LoVo (cell line): ENCODE data around the gene KIRREL2.

Experiments
- DNase-seq: peaks from one replicate; pipeline ENCODE4 v3.0.0-alpha.2; 2016; ENCODE audit warnings: low spot score

Gene KIRREL2

DNA sequence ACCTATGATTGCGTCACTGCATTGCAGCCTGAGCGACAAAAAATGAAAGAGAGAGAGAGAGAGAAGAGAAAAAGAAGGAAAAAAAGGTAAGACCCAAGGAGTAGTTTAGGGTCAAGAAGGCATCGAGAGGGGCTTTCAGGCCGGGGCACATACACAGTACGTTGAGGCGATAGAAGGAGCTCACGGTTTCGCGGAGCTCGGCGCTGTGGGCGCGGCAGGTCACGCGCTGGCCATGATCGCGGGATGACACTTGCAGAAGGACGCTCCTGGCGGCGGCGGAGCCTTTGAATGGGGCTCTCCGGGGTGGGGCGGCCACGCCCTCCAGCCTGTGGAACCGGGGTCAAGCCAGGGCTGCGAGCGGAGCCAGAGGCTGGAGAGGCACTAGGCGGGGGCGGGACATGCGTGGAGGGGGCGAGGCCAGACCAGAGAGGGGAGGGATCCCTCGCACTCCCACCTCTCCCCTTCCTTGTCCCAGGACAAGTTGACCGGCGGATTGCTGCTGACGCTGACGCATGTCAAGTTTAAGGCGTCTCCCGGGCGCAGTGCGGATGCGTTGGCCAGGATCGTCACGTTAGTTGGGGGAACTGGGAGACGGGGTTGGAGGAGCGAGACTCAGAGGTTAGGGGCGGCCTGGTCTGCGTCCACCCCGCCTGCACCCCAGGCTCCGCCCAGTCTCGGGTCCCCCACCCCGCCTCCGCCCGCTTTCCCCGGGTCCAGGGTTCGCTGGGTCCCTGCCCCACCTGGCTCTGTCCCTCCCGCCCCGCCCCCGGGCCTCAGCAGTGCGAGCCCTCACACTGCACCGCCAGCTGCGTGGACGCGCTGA lies 11.3 kb upstream of the KIRREL2 start:
- DNase-seq = peak; percentile 68

DNA sequence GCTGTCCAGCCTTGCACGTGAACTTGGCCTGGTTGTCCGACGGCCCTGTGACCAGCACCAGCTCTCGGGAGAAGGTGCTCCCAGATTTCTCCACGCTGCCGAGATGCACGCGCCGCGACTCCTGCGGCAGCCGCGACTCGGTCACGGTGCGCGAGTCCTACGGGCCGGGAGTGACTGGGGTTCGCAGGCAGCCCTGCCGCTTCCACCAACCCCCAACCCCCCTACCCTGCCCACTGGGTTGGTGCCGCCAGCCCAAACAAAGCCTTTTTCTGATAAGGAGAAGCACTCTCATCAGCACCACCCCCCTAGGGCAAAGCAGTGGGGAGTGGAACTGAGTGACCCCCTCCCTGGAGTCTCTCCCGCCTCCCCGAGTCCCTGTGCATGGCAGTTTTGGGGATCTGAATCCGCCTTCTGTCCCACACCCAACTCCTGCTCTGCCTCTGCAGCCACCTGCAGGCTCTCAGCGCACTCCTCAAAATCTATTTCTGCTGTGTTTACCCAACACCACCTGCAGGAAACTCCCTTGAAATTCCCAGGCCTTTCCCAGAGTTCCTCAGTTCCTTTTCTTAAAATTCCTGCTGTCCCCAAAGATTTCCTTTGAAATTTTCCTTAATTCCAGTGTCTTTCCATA lies 10.6 kb upstream of the KIRREL2 start:
- no peak for DNase-seq

- DNase-seq = no peak
Observed at GRCh38 chr19:35847911-35848310, 8.8 kb upstream of the KIRREL2 start.

- DNase-seq = no peak
Observed at GRCh38 chr19:35848486-35848885, 8.2 kb upstream of the KIRREL2 start.

DNA sequence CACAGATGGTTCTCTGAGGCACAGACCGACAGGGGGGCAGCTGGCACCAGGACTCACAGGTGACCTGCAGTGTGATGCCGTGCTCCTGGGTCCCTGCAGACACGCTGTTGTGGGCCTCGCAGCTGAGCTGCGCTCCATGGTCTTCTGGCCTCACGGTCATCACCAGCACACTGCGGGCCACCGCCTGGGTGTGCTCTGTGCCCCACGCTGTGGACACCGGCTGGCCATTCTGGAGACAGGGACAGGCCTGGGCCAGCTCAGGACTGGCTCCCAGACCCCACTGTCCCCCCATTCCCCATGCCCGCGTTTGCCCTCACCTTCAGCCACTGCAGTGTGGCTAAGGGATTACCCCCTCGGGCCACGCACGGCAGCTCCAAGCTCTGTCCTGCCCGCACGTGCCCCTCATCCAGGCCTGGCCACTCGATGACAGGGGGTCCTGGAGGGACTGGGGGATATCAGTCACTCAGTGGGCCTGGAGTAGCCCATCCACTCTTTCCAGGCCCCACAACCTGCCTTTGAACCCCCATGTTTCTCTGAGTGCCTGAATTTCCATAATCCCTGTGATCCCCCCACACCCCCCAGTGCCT lies 7.7 kb upstream of the KIRREL2 start:
- DNase-seq = no peak

GRCh38 chr19:35851213-35852028 lies 5.3 kb upstream of the KIRREL2 start:
- no peak for DNase-seq

DNA sequence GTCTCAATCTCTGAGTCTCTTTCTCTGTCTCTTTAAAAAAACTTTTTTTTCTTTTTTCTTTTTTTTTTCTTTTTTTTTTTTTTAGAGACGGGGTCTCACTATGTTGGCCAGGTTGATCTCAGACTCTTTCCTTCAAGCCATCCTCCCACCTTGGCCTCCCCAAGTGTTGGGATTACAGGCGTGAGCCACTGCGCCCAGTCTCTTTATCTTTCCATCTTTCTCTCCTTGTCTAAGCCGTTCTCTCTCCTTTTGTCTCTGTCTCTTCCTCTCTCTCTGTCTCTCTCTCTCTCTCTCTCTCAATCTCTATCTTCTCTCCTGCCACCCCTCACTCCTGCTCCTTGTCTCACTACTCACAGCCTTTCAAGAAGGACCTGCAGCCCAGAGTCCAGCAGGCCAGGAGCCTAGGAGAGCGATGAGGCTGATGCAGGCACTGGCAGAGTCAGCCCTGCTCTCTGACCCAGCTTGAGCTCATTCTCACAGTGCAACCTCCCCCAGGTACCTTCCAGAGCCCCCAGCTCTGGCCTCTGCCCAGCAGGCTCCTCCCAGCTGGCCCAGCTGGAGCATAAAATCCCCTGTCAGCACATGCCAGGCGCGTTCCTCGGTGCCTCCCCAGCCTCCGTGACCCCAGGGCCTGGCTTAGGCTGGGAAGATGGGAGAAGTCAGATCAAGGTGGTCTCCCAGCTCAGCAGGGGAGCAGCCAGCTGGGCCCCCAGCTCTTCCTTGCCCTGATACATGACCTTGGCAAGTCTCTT lies 4.5 kb upstream of the KIRREL2 start, which contains the start of gene NPHS1:
TSS of gene NPHS1 (minus strand) at position 476 of the 752 bp plus-strand sequence. CDS start 667 bp downstream, outside the sequence.
- no peak for DNase-seq

- DNase-seq = no peak
Observed at GRCh38 chr19:35853038-35853756, 3.5 kb upstream of the KIRREL2 start.

DNA sequence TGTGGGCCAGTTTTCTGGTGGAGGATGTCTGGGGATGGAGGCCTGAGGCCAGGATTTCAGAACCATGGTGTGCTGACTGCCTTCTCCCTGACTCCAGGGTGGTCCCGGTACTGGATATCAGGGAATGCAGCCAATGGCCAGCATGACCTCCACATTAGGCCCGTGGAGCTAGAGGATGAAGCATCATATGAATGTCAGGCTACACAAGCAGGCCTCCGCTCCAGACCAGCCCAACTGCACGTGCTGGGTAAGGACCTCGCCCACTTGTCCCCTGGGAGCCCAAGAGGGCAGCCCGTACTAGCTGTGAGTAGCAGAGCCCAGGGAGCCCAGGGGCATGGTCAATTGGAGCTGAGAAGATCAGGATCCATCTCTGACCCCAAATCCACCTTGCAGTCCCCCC lies 1.6 kb downstream of the KIRREL2 start:
- no peak for DNase-seq

DNA sequence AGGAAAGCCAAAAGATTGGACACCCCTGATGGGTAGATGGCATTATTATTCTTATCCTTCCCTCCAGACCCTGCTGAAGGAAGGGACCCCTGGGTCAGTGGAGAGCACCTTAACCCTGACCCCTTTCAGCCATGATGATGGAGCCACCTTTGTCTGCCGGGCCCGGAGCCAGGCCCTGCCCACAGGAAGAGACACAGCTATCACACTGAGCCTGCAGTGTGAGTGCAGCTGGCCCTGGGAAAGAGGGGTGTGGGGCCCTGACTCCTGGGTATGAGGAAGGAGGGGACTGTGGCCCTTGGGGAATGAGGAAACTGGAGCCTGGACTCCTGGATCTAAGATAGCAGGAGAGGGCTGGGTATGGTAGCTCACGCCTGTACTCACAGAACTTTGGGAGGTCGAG lies 2.7 kb downstream of the KIRREL2 start:
- DNase-seq = no peak

DNA sequence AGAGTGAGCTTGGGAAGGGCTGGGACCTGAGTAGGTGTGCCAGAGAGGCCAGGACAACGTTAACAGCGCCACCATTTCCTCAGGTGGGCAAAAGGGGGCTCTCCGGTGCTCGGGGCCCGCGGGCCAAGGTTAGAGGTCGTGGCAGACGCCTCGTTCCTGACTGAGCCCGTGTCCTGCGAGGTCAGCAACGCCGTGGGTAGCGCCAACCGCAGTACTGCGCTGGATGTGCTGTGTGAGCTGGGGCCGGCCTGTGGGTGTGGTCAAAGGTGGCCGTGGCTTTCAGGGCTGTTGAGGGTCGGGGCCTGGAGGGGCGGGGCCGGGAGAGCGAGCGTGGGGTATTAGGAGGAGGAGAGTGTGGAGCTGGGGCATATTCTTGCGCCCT lies 3.7 kb downstream of the KIRREL2 start:
- DNase-seq = no peak

- no peak for DNase-seq
Observed at GRCh38 chr19:35860818-35861639, 4.3 kb downstream of the KIRREL2 start.

DNA sequence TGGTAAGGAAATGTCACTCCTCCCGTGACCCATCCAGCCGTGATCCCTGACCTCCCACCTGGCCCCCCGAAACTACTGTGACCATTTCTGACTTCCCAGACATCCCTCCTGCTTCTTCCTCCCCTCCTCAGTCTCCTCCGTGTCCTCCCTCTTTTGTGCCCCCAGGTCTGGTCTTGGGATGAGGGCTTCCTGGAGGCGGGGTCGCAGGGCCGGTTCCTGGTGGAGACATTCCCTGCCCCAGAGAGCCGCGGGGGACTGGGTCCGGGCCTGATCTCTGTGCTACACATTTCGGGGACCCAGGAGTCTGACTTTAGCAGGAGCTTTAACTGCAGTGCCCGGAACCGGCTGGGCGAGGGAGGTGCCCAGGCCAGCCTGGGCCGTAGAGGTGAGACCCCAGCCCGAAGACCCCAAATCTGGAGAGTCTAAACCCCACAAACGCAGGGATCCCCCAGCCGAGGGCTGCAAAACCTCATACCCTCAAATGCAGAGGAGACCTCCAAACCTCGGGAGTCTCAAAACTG lies 5.0 kb downstream of the KIRREL2 start:
- DNase-seq = no peak

DNA sequence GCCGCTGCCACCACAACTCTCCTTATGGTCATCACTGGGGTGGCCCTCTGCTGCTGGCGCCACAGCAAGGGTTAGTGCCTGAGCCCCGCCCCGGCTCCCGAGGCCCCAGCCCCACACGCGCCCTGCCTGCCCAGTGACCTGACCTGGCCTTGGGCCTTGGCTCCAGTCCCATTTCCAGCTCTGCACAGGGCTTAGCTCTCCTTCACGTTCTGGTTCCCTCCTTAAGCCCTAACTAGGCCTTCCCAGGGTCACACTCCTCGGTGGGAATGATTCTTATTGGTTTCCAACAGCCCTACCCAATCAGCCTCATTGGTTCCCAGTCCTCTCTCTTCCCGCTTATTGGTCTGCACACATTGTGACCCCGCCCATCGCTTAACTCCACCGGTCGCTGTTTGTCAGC lies 5.8 kb downstream of the KIRREL2 start:
- DNase-seq = no peak

DNA sequence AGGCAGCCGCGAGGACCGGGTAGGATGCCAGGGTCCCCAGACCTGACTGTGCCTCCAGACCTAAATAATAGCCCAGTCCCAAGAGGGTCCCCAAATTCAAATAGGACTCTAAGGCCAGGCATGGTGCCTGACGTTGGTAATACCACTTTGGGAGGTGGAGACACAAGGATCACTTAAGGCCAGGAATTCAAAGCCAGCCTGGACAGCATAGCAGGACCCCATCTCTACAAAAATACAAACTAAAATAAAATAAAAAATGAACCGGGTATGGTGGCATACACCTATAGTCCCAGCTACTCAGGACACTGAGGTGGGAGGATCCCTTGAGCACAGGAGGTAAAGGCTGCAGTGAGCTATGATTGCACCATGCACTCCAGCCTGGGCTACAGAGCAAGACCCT lies 6.3 kb downstream of the KIRREL2 start:
- DNase-seq = no peak

- peak; percentile 74 for DNase-seq
Observed at GRCh38 chr19:35868172-35868822, 11.6 kb downstream of the KIRREL2 start, which contains the start of gene APLP1. Gene APLP1, plus strand, starts transcription at chr19:35868574. Its CDS starts 63 bp downstream, at chr19:35868637.

DNA sequence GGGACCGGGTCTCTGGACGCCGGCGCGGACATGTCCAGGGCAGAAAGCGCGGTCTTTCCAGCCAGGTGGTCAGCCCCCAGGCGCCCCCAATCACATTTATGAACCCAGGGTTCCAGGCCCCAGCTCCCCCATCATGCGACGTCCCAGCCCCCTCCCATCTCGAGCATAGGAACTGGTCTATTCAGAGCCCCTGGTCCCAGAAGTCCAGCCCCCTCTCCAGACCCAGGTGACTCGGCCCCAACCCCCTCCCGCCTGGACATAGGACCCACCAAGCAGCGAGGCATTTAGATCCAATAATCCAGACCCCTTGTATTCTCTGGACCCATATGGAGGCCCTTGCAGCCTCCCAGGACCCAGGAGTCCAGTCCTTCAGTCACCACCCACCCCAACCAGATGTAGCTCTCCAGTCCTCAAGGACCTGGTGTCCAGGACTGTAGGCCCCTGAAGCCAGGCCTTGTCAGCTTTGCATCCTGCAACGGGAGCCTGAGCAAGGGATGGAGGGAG lies 12.2 kb downstream of the KIRREL2 start:
- no peak for DNase-seq

DNA sequence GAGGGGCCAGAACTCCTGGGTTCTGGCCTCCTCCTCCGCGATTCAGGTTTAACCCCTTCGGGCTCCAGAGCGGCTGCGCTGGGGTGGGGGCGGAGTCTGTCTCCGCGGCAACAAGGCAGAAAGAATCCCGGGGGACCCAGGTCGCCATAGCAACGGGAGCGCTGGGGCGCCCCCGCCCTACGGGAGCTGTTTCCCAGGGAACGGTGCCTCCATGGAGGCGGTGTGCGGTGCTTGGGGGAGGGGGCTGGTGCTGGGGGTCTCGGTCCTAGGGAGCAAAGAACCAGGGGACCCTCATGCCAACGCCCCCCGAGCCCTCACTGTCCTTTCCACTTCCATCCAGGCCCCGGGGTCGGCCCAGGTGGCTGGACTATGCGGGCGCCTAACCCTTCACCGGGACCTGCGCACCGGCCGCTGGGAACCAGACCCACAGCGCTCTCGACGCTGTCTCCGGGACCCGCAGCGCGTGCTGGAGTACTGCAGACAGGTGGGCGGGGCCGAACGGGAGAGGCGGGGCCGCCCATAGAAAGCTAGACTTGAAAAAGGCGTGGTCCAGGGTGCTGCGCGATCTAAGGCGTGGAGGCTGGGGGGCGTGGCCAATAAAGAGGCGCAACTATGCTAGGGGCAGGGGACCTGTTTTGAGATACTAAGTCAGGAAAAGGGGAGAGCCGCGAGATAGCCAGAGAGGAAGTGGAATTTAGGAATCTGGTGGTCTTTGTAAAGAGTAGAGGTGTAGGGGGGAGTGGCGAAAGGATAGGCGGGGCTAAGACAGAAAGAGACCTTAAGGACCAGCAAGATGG lies 12.8 kb downstream of the KIRREL2 start:
- peak; percentile 31 for DNase-seq
